Measurements from ENCODE around the gene COG1. TPM values are rescaled to one million over a fixed set of nuclear protein-coding genes. Genes with fewer than 3 reads are reported as not detected.

The COG1 gene
- total RNA-seq, 1 experiment from 2014 or later, result 39.3 TPM

DNA sequence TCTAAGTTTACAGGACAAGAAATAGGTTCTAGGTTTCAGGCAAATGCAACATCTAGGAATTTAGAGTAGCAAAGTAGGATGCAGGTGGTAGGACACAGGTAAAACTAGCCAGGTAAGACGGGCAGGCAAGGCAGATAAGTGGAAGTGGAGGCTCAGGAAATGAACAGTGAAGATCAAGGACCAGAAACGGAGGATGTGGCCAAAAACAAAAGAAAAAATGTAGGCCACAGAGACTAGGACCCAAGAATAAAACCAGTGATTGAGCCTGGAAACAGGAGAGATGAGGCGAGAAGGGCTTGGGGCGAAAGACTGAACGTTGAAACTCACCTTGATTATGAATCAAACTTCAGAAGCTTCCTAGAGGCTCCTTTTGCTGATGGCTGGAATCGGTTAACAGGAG, 44.9 kb downstream of the COG1 start:
- no peak for DNase-seq (ENCODE audit: low read depth, low spot score)
- in situ Hi-C loops (cut with HindIII; ENCODE audit: low pct_unique_long_range_greater_than_20kb, low sequenced_read_pairs), result no loop called here

- in situ Hi-C loops (cut with HindIII; ENCODE audit: low pct_unique_long_range_greater_than_20kb, low sequenced_read_pairs), result no loop called here
- no peak for DNase-seq (ENCODE audit: low read depth, low spot score)
These were observed 47.7 kb downstream of the COG1 start for GRCh38 chr17:73240561-73240960.

- in situ Hi-C loops (cut with HindIII; ENCODE audit: low pct_unique_long_range_greater_than_20kb, low sequenced_read_pairs), result no loop called here
- peak; percentile 57 for DNase-seq (ENCODE audit: low read depth, low spot score)
These were observed 54.9 kb downstream of the COG1 start for GRCh38 chr17:73247726-73248125.

GRCh38 chr17:73248532-73248931, 55.7 kb downstream of the COG1 start:
- in situ Hi-C loops (cut with HindIII; ENCODE audit: low pct_unique_long_range_greater_than_20kb, low sequenced_read_pairs), result no loop called here
- no peak for DNase-seq (ENCODE audit: low read depth, low spot score)

- in situ Hi-C loops (cut with HindIII; ENCODE audit: low pct_unique_long_range_greater_than_20kb, low sequenced_read_pairs), result no loop called here
- DNase-seq (ENCODE audit: low read depth, low spot score), result no peak
These were observed 56.8 kb downstream of the COG1 start for GRCh38 chr17:73249700-73250099.

DNA sequence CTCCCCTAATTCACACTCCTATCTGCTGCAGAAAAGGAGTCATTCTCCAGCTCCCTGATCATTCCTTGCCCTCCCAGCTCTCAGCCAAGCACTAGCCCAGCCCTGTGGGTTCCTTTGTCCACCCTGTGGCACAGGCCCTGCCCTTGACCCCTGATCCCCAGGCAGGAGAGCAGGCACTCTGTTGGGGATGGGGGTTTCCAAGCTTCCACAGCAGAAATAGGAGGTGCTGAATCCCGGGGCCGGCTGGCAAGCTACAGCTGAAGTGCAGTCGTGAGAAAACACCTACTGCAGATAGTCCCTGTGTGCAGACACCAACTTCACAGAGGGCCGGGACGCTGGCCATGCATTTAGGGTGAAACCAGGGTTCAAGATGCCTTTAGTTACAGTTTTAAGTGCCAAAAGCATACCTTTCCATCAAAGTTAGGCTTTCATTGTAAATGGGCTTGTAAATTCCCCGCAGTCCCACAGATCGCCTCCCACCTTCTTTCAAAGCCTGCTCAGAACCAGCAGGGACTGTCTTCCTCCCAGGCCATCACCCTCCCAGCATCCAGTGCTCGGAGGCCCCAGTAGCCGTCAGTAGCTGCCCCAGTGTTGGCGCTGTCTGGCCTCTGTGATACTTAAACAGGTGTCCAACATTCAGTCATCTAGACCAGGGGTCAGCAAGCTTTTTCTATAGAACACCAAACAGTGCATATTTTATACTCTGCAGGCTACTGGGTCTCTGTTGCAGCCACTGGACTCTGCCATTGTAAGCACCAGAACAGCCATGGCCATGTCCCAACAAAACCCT, 58.2 kb downstream of the COG1 start:
- no peak for DNase-seq (ENCODE audit: low read depth, low spot score)
- in situ Hi-C loops (cut with HindIII; ENCODE audit: low pct_unique_long_range_greater_than_20kb, low sequenced_read_pairs), result no loop called here

GRCh38 chr17:73251871-73252270, 59.0 kb downstream of the COG1 start:
- in situ Hi-C loops (cut with HindIII; ENCODE audit: low pct_unique_long_range_greater_than_20kb, low sequenced_read_pairs), result no loop called here
- DNase-seq (ENCODE audit: low read depth, low spot score), result no peak

- DNase-seq (ENCODE audit: low read depth, low spot score), result peak; percentile 79
- in situ Hi-C loops (cut with HindIII; ENCODE audit: low pct_unique_long_range_greater_than_20kb, low sequenced_read_pairs), result no loop called here
These were observed 62.9 kb downstream of the COG1 start for GRCh38 chr17:73255671-73256181.

GRCh38 chr17:73256220-73256619, 63.4 kb downstream of the COG1 start:
- in situ Hi-C loops (cut with HindIII; ENCODE audit: low pct_unique_long_range_greater_than_20kb, low sequenced_read_pairs), result no loop called here
- DNase-seq (ENCODE audit: low read depth, low spot score), result no peak

GRCh38 chr17:73257516-73257915, 64.7 kb downstream of the COG1 start:
- in situ Hi-C loops (cut with HindIII; ENCODE audit: low pct_unique_long_range_greater_than_20kb, low sequenced_read_pairs), result no loop called here
- no peak for DNase-seq (ENCODE audit: low read depth, low spot score)

Other genes with a start within 250 kb of the COG1 start
- 64.4 and 89.8 TPM in 2 replicates for gene SLC39A11, start 100.4 kb upstream of the COG1 start, total RNA-seq (2014; rRNA removed; shearing (Covaris generic))
- 0.03 and 0.08 TPM in 2 replicates for gene SSTR2, start 28.0 kb upstream of the COG1 start, total RNA-seq (2014; rRNA removed; shearing (Covaris generic))
- gene CPSF4L, start 68.8 kb downstream of the COG1 start, total RNA-seq (2014; rRNA removed; shearing (Covaris generic)), result 0.35 TPM in 1 of 2 replicates, not detected in the other
- gene CDC42EP4, start 118.9 kb downstream of the COG1 start, total RNA-seq (2014; rRNA removed; shearing (Covaris generic)), result 16.6 and 18.9 TPM in 2 replicates

Data from SK-MEL-5 (cell line).